GM18519 (cell line): ENCODE results near the gene MALT1.
"Not testable (repeated sequence)": the region's sequence is repeated elsewhere in the genome, so short reads cannot be mapped to it uniquely, and the experiment has no call there.

Experiments
- ATAC-seq: cut with Tn5 transposase; IDR thresholded peaks from one replicate; pipeline ENCODE4 v1.9.1; 2021; ENCODE audit warnings: mild to moderate bottlenecking, moderate library complexity; ENCODE audit not compliant: unreplicated experiment, low FRiP score

Gene MALT1

GRCh38 chr18:58727776-58728500 is 56.7 kb downstream of the MALT1 start:
- ATAC-seq = no peak

GRCh38 chr18:58728719-58729118 is 57.5 kb downstream of the MALT1 start:
- no peak for ATAC-seq

GRCh38 chr18:58730618-58731017 is 59.4 kb downstream of the MALT1 start:
- ATAC-seq = no peak

DNA sequence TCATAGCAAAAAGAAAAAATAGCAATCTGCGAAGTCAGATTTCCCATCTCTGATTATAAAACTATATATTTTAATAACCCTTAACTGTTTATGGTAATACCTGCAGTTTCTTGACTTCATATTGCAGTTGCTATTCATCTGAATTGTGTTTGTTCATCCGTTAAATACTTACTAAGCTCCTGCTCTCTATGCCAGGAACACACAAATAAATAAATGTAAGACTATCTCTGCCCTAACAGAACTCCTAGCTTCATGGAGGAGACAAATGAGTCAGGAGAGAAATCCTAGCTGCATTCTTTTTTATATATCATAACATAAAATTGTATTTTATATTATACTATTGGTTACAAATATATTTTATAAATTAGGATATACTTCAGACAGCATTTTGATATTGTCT is 61.2 kb downstream of the MALT1 start:
- no peak for ATAC-seq

GRCh38 chr18:58733866-58734265 is 62.6 kb downstream of the MALT1 start:
- ATAC-seq = no peak

DNA sequence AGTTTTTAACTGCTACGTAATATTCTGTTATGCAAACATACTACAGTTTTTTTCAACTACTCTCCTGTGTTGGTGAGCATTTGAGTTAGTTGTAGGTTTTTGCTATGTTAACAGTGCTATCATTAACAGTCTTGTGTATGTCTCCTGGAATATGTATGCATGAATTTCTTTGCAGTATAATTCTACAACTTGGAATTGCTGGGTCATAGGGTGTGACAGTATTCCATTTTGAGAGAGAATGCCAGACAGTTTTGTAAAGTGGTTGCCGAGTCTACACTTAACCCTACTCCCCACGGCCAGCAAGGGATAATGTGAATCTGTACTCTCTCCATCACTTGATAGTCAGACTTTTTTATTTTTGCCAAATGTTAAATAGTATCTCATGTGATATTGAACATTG is 67.1 kb downstream of the MALT1 start:
- ATAC-seq = no peak

DNA sequence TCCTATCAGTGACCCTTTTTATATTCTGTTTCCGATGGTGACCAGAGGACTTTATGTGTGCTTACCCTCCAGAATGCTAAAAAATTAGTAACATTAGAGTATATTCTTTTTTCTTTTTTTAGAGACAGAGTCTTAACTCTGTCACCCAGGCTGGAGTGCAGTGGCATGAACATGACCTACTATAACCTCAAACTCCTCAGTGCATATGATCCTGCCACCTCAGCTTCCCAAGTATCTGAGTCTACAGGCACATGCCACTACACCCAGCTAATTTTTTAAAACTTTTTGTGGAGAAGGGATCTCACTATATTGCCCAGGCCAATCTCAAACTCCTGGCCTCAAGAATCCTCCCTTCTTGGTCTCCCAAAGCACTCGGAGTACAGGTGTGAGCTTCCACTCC is 74.6 kb downstream of the MALT1 start:
- no peak for ATAC-seq

DNA sequence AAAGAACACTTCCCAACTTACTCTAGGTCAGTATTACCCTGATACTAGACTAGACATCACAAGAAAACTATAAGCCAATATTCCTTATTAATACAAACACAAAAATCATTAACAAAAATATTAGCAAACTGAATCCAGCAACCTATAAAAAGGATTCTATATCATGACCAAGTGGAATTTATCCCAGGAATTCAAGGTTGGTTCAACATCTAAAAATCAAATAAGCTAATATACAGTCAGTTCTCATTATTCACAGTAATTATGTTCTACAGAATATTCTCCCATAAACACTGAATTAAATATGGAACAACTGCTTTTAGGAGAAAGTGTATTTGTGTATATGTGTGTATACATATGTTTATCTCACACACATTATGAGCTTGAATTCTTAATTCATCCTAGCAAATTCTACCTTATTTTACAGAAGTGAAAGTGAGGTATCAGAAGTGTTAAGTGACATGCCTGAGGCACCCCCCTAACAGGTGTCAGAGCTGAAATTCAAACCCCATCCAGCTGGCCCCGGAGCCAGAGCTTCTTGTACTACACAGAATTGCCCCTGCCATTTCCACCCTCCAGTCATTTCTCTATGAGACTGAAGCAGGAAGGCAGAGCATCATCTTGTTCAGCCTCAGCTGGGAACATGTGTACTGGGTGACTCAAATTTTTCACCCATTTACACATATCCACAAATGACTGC is 77.8 kb downstream of the MALT1 start:
- no peak for ATAC-seq

DNA sequence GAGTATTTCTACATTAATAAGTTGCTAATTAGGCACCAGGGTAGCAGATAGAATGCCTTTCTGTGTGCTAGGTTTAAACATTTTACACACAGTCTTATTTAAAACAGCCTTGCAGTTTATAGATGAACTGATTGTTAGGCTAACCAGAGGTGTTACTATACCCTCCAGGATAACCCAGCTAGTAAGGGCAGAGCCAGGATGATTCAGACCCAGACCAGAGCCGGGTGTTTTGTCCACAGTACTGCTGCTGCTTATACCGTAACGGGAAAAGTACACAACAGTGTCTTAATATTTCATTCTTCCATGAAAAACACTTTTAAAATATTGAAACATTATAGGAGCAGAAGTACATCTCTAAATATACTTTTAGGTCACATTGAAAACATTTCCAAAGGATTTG is 82.7 kb downstream of the MALT1 start:
- no peak for ATAC-seq

- no peak for ATAC-seq
Observed at GRCh38 chr18:58754544-58755068, 83.3 kb downstream of the MALT1 start.

GRCh38 chr18:58755304-58756010 is 84.2 kb downstream of the MALT1 start:
- ATAC-seq = no peak

GRCh38 chr18:58756148-58756547 is 84.9 kb downstream of the MALT1 start:
- ATAC-seq = no peak

GRCh38 chr18:58756596-58757240 is 85.5 kb downstream of the MALT1 start:
- ATAC-seq = no peak

DNA sequence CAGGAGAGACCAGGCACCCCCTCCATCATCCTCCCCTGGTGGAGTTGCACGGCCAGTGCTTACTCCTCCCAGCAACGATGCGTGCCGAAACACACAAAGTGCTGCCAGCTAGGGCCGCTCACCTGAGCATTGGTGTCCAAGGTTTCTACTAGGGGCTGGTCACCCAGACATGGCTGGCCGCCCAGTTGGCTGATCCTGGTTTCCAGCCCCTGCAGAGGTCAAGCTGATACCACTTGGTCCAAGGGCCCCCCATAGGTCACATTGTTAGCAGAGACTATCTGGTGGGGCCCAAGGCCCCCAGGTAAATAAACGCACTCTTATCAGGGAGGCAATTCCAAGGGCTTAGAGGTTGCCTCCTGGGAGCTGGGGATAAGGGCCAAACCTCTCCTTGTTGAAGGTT is 86.1 kb downstream of the MALT1 start:
- not testable (repeated sequence) for ATAC-seq

DNA sequence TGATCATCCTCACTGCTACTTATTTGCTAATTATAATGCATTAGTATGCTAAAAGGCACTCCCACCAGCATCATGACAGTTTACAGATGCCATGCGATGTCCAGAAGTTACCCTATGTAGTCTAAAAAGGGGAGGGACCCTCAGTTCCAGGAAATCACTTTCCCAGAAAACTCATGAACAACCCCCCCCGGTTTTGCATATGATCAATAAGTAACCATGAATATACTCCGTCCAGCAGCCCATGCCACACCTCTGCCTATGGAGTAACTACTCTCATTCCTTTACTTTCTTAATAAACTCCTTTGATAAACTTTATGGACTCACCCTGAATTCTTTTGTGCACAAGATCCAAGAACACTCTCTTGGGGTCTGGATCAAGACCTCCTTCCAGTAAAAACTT is 86.8 kb downstream of the MALT1 start:
- ATAC-seq = no peak

DNA sequence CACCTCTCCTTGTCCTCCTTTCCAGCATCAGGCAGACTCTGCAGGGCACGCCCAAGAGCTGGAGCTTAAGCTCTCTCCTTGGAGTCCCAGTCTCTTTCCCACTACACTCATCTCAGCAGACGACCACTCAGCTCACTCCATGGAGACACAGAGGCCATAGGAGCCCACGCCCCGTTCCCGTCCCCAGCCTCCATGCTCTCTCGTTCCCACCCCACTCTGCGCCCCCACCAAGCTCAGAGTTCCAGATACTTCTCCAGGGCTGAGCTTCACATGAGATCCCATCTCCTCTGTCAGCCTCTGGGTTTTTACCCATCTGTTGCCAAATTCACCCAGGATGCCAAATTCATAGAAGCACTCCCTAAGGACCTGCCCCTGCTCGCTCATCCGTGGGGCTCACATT is 87.3 kb downstream of the MALT1 start:
- no peak for ATAC-seq

- ATAC-seq = peak; percentile 53
Observed at GRCh38 chr18:58761241-58761969, 90.1 kb downstream of the MALT1 start.

DNA sequence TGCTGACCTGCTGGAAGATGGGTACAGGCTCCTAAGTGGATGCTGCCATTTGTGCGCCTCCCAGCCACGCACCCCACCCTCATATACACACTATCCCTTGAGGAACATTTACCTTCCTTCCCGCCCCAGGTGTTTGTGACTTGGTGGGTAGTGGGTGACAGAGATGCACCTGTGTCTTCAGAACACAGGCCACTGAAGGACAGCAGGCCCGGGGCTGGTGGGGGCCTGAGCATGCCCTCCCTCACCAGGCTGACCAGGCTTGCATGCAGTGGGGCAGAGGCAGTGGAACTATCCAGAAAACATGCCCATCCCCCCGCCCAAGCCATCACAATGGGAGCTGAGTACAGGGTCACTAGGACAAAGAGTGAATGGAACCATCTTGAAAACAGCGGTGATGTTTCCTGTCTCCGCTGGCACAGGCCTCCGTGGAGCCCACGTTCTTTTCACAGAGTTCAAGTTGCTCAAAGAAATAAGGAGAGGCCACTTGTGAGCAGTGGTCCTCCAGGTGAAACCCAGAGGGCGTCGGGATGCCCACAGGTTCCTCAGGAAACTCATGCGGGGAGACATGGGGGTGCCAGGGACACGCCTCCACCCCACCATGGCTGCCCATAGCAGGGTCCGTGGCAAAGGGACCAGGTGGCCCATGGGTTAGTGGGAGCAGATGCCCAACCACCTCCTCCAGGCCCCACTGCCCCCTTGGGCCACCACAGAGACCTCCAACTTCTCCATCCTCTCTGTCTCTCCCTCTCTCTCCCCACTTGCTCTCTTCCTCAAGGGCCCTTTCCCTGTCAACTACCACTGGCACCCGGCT is 90.9 kb downstream of the MALT1 start:
- ATAC-seq = no peak

DNA sequence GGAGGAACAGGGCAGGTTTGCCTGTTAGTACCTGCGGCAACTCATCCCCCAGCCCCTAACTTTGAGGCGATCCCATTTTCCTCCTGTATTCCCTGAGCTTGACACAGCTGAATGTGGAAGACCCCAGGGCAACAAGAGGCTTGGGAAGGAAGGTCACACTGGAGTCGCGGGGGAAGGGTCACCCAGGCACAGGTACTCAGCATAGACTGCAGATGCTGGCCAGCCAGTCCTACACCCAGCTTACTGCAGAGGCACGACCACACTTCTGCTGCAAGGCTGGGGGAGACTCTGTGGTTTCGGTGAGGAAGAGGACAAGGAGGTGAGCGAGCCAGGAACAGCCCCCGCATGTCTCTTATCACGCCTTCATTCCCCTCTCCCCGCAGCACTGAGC is 91.5 kb downstream of the MALT1 start:
- ATAC-seq = no peak
